Vagina (tissue), 2 donors: Measurements from ENCODE around the gene DHRSX.

Experiments used
- POLR2A ChIP-seq, 2 donors: fragments of 450-650 bp; IDR thresholded peaks; one replicate each; pipeline ENCODE4 v1.6.1; 2017; ENCODE audit warnings: antibody characterized with exemption in 2 of 2, mild to moderate bottlenecking in 2 of 2, moderate library complexity in 2 of 2
- POLR2AphosphoS5 ChIP-seq, 2 donors: sonication (generic); formaldehyde crosslinking; IDR thresholded peaks; one replicate each; pipeline ENCODE4 v1.9.0; 2017; ENCODE audit warnings: antibody characterized with exemption in 2 of 2, mild to moderate bottlenecking in 2 of 2, low read depth in 1 of 2; ENCODE audit not compliant: insufficient read depth in 1 of 2
- TF ChIP-seq, protein P1 (sequence below), 3 experiments: fragments of 450-650 bp in 2 of 3; fragments of 200-600 bp in 1 of 3; sonication (generic) in 1 of 3; IDR thresholded peaks; one replicate each; pipeline ENCODE4 v1.5.1; 2017 to 2019; ENCODE audit warnings: antibody characterized with exemption in 3 of 3, mild to moderate bottlenecking in 2 of 3, moderate library complexity in 2 of 3

DNA sequence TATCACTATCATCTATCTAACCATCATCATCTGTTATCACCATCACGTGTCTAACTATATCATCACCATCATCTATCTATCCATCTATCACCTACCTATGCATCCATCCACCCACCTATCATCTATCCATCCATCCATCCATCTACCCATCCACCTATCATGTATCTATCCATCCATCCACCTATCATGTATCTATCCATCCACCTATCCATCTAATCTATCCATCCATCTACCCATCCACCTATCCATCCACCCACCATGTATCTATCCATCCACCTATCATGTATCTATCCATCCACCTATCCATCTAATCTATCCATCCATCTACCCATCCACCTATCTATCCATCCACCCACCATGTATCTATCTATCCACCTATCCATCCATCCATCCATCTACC lies 316.7 kb downstream of the DHRSX start:
- TF ChIP-seq, protein P1, sequence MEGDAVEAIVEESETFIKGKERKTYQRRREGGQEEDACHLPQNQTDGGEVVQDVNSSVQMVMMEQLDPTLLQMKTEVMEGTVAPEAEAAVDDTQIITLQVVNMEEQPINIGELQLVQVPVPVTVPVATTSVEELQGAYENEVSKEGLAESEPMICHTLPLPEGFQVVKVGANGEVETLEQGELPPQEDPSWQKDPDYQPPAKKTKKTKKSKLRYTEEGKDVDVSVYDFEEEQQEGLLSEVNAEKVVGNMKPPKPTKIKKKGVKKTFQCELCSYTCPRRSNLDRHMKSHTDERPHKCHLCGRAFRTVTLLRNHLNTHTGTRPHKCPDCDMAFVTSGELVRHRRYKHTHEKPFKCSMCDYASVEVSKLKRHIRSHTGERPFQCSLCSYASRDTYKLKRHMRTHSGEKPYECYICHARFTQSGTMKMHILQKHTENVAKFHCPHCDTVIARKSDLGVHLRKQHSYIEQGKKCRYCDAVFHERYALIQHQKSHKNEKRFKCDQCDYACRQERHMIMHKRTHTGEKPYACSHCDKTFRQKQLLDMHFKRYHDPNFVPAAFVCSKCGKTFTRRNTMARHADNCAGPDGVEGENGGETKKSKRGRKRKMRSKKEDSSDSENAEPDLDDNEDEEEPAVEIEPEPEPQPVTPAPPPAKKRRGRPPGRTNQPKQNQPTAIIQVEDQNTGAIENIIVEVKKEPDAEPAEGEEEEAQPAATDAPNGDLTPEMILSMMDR (IDR thresholded peaks at IDR 0.05): no peak
- no peak for TF ChIP-seq POLR2A (IDR thresholded peaks at IDR 0.05)
- no peak for TF ChIP-seq POLR2AphosphoS5 (IDR thresholded peaks at IDR 0.05; ENCODE audit: insufficient read depth in 1 of 2, low read depth in 1 of 2)
